Stomach (tissue), 19 donors: ENCODE results near the gene PSMD10. TPM values are rescaled to one million over a fixed set of nuclear protein-coding genes. Genes with fewer than 3 reads are reported as not detected.

Experiments used
- DNase-seq, 2 donors: peaks; one replicate each; pipeline versions ENCODE4 v3.0.0 to v3.0.0-alpha.2; 2013 to 2019
- H3K27ac ChIP-seq, 5 donors: fragments of 200-600 bp in 4 of 5; sonication (generic) in 4 of 5; one replicate each; pipeline ENCODE4 v1.5.1; 2013 to 2019; ENCODE audit warnings: mild to moderate bottlenecking in 1 of 5, moderate library complexity in 1 of 5
- H3K27me3 ChIP-seq, 3 donors: fragments of 200-600 bp; sonication (generic); one replicate each; pipeline ENCODE4 v1.5.1; 2017 to 2019; ENCODE audit warnings: mixed run types in 1 of 3
- H3K36me3 ChIP-seq, 4 donors: fragments of 200-600 bp; sonication (generic); 1 replicate in 3 of 4; 2 replicates in 1 of 4; pipeline ENCODE4 v1.5.1; 2016 to 2019
- H3K4me1 ChIP-seq, 4 donors: fragments of 200-600 bp; sonication (generic); one replicate each; pipeline ENCODE4 v1.5.1; 2016 to 2019
- H3K4me3 ChIP-seq, 4 donors: fragments of 200-600 bp; sonication (generic) in 3 of 4; one replicate each; pipeline ENCODE4 v1.5.1; 2016 to 2019; ENCODE audit warnings: mild to moderate bottlenecking in 1 of 4
- H3K9me3 ChIP-seq, 4 donors: fragments of 200-600 bp; sonication (generic); one replicate each; pipeline ENCODE4 v1.5.1; 2016 to 2019
- EP300 ChIP-seq: sonication (generic); formaldehyde crosslinking; IDR thresholded peaks from one replicate; pipeline ENCODE4 v1.6.1; 2017; ENCODE audit warnings: antibody characterized with exemption
- POLR2A ChIP-seq, 4 donors: fragments of 450-650 bp; IDR thresholded peaks; one replicate each; pipeline ENCODE4 v1.6.1; 2016; ENCODE audit warnings: antibody characterized with exemption in 4 of 4, control low read depth in 2 of 4, mild to moderate bottlenecking in 1 of 4, moderate library complexity in 1 of 4
- POLR2AphosphoS5 ChIP-seq, 3 donors: sonication (generic); formaldehyde crosslinking; IDR thresholded peaks; one replicate each; pipeline ENCODE4 v1.6.1; 2016; ENCODE audit warnings: antibody characterized with exemption in 3 of 3
- WGBS, 5 donors: extraction: QIAGEN DNeasy Blood & Tissue Kit in 3 of 5; methylation state at CpG; one replicate each; pipeline versions ENCODE4 v1.1.5 to v1.1.7; 2013 to 2018; 5-methylcytosine and 5-hydroxymethylcytosine counted together
- intact Hi-C: fragments of 100-400 bp; cut with DNase I; formaldehyde crosslinking; loops from one replicate; pipeline ENCODE4 v1.15.1; 2023; ENCODE audit warnings: low total_unique reads
- long read RNA-seq, 10 donors: transcript quantifications; one replicate each; lab custom pipeline, GENCODE V29; 2026
- polyA plus RNA-seq, 3 donors: library from polyadenylated mRNA; stranded (reverse); fragments of 200-250 nt; gene quantifications; one replicate each; pipeline ENCODE4 v1.2.3, GENCODE V29; 2013
- total RNA-seq, 5 donors: library from RNA; depleted of rRNA; stranded (reverse); fragments of >200 nt; gene quantifications; one replicate each; pipeline versions ENCODE4 v1.1.0 to v1.2.3, GENCODE V29; 2014 to 2016
- TF ChIP-seq, protein P1 (sequence below), 7 experiments: fragments of 450-650 bp in 4 of 7; fragments of 200-600 bp in 3 of 7; sonication (generic) in 3 of 7; IDR thresholded peaks; one replicate each; pipeline ENCODE4 v1.5.1; 2016 to 2019; ENCODE audit warnings: antibody characterized with exemption in 7 of 7, control low read depth in 2 of 7, mild to moderate bottlenecking in 1 of 7
- donor health status: healthy with polysubstance abuse.
- donor health status: Bipolar disorder and iron deficiency.
- donor health status: healthy.

PSMD10 gene, protein sequence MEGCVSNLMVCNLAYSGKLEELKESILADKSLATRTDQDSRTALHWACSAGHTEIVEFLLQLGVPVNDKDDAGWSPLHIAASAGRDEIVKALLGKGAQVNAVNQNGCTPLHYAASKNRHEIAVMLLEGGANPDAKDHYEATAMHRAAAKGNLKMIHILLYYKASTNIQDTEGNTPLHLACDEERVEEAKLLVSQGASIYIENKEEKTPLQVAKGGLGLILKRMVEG
- 10 to 100 TPM in 4 of 5 donors, not detected in 1; 10.4 to 65.7 (median 11.8) TPM for total RNA-seq
- 10 to 100 TPM; 25.4 to 41.0 (median 38.5) TPM for polyA plus RNA-seq
- long read RNA-seq, donor 1, transcript PSMD10-201 (5 exons, 1,546 nt) = major isoform, 14 of 17 reads
- long read RNA-seq, donor 1, partial matches to known transcripts = 0 of 17 reads
- long read RNA-seq, donor 1, other reads (novel, unspliced or antisense) = 0 of 17 reads
- long read RNA-seq, donor 2, transcript PSMD10-201 (5 exons, 1,546 nt) = major isoform, 27 of 32 reads
- long read RNA-seq, donor 2, transcript PSMD10-204 (5 exons, 768 nt) = minor isoform, 5 of 32 reads
- long read RNA-seq, donor 2, partial matches to known transcripts = 0 of 32 reads
- long read RNA-seq, donor 2, other reads (novel, unspliced or antisense) = 0 of 32 reads
- long read RNA-seq, donor 3, transcript PSMD10-201 (5 exons, 1,546 nt) = major isoform, 29 of 33 reads
- long read RNA-seq, donor 3, partial matches to known transcripts = 0 of 33 reads
- long read RNA-seq, donor 3, other reads (novel, unspliced or antisense) = 0 of 33 reads
- long read RNA-seq, donor 4, partial matches to known transcripts = 0 of 2 reads
- long read RNA-seq, donor 4, other reads (novel, unspliced or antisense) = 0 of 2 reads
- long read RNA-seq, donor 5, transcript PSMD10-201 (5 exons, 1,546 nt) = major isoform, 18 of 20 reads
- long read RNA-seq, donor 5, partial matches to known transcripts = 0 of 20 reads
- long read RNA-seq, donor 5, other reads (novel, unspliced or antisense) = 0 of 20 reads
- long read RNA-seq, donor 6, transcript PSMD10-204 (5 exons, 768 nt) = minor isoform, 8 of 75 reads
- long read RNA-seq, donor 6, transcript PSMD10-201 (5 exons, 1,546 nt) = major isoform, 61 of 75 reads
- long read RNA-seq, donor 6, partial matches to known transcripts = 5 of 75 reads
- long read RNA-seq, donor 6, other reads (novel, unspliced or antisense) = 0 of 75 reads
- long read RNA-seq, donor 7, transcript PSMD10-201 (5 exons, 1,546 nt) = major isoform, 24 of 26 reads
- long read RNA-seq, donor 7, partial matches to known transcripts = 0 of 26 reads
- long read RNA-seq, donor 7, other reads (novel, unspliced or antisense) = 0 of 26 reads
- long read RNA-seq, donor 8, transcript PSMD10-201 (5 exons, 1,546 nt) = major isoform, 39 of 50 reads
- long read RNA-seq, donor 8, partial matches to known transcripts = 9 of 50 reads
- long read RNA-seq, donor 8, other reads (novel, unspliced or antisense) = 0 of 50 reads
- long read RNA-seq, donor 9, transcript PSMD10-201 (5 exons, 1,546 nt) = major isoform, 12 of 13 reads
- long read RNA-seq, donor 9, partial matches to known transcripts = 0 of 13 reads
- long read RNA-seq, donor 9, other reads (novel, unspliced or antisense) = 0 of 13 reads
- long read RNA-seq, donor 10, transcript PSMD10-201 (5 exons, 1,546 nt) = major isoform, 13 of 14 reads
- long read RNA-seq, donor 10, partial matches to known transcripts = 0 of 14 reads
- long read RNA-seq, donor 10, other reads (novel, unspliced or antisense) = 0 of 14 reads

DNA sequence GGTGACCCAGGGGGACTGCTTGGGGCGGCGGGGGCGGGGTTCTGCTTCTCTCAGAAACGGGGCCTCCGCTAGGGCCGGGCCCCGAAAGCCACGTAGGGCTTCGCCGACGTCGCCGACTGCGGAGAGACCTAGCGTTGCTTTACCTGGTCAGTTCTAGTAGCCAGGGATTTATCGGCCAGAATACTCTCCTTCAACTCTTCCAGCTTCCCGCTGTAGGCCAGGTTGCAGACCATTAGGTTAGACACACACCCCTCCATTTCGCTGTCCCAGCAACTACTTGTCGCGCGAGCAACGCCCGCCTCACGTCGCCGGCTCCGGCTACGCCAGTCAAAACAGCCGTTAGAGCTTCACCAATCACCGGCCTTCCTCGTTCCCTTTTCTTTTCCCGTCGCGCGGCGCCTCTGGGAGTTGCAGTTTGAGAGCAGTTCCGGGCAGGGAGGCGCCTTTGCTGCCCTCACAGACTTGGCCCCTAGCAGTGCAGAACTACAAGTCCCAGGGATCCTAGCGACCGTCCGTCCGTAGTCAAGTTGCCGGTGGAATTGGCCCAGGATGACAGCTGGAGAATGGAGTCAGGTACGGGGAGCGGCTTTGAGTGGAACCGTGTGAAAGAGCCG, at the start of gene PSMD10, which contains the start of gene ATG4A:
Gene PSMD10 (minus strand): TSS at position 279 of the 614 bp plus-strand sequence. CDS start 22 bp downstream, at position 257.
Gene ATG4A (plus strand): TSS at position 515 of the 614 bp plus-strand sequence. CDS start 49 bp downstream, at position 564.
- DNase-seq = peak; percentile 92 to 98
- Histone ChIP-seq H3K27ac (peak within 1 kb of the TSS; percentile 84 to 90 (median 88)), H3K27me3 (no peaks in the 10 kb centered on the region), H3K4me1 (peaks cover 0 to 29% (median 7%) of the 10 kb centered on the region in 4 donors), H3K4me3 (peak within 1 kb of the TSS; percentile 46 to 64 (median 64)), H3K9me3 (peaks cover 0 to 3% (median 0%) of the 10 kb centered on the region in 4 donors), H3K36me3 (peaks cover 3 to 16% (median 15%) of the 10 kb centered on the region in 4 donors)
- WGBS, 5 donors = 0 to 53% (median 3%) methylated on average over 21 to 47 of the region's 47 CpGs
- intact Hi-C loops = no loop called here
- TF ChIP-seq EP300 (no peak), POLR2AphosphoS5 (IDR thresholded peaks at IDR 0.05) (peak; percentile 17 to 77 (median 73)), POLR2A (IDR thresholded peaks at IDR 0.05) (peak in 1 of 4 donors; percentile 66)
- TF ChIP-seq, protein P1, sequence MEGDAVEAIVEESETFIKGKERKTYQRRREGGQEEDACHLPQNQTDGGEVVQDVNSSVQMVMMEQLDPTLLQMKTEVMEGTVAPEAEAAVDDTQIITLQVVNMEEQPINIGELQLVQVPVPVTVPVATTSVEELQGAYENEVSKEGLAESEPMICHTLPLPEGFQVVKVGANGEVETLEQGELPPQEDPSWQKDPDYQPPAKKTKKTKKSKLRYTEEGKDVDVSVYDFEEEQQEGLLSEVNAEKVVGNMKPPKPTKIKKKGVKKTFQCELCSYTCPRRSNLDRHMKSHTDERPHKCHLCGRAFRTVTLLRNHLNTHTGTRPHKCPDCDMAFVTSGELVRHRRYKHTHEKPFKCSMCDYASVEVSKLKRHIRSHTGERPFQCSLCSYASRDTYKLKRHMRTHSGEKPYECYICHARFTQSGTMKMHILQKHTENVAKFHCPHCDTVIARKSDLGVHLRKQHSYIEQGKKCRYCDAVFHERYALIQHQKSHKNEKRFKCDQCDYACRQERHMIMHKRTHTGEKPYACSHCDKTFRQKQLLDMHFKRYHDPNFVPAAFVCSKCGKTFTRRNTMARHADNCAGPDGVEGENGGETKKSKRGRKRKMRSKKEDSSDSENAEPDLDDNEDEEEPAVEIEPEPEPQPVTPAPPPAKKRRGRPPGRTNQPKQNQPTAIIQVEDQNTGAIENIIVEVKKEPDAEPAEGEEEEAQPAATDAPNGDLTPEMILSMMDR (IDR thresholded peaks at IDR 0.05) = peak in 2 of 7 experiments; percentile 2 to 21

DNA sequence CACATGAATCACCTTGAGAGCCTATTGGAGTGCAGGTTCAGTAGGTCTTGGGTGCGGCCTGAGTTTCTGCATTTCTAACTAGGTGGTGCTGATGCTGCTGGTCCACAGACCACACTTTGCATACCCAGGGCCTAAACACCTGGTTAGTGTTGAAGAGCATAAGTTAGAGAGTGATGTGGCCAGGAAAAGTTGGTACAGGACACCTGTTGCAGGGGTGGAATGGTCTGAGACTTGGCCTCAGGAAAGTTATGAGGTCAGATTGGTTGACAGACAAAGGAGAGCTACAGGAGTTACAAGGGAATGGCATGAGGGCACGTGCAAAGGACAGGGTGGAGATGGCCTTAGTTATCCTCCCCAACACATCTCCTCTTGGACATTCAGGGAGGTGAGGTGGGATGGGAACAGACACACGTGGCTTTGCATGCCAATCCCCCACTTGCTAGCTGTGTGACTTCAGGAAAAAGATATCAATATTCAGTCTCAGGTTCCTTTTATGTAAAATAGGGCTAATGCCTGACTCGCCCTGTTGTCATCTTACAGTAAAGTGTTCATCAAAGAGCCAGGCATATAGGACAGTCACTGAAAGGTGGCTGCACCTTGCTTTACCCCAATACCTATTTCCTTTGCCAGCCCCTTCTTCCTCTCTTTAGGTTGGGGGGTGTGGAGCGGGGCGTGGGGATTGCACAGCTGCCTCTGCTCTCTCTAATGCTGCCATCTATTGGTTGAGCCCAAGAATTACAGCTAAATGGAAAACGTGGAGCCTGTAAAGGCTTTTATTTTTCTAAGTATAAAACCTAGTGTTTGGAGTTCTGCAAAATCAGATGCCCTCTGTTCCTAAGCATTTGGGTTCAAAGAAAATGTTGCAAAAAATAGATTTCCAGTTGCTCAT, 47.7 kb upstream of the PSMD10 start:
- peaks cover 0 to 80% (median 62%) of the 10 kb centered on the region in 4 donors for H3K36me3 ChIP-seq
- TF ChIP-seq, protein P1 (IDR thresholded peaks at IDR 0.05) = peak in 1 of 7 experiments; percentile 19
- TF ChIP-seq POLR2AphosphoS5 (IDR thresholded peaks at IDR 0.05) = no peak
- no peak for TF ChIP-seq POLR2A (IDR thresholded peaks at IDR 0.05)
- no peak for TF ChIP-seq EP300
- DNase-seq = no peak
- H3K27me3 ChIP-seq = peaks cover 0 to 3% (median 0%) of the 10 kb centered on the region in 3 donors
- H3K27ac ChIP-seq = no peak overlapping the region
- H3K4me1 ChIP-seq = no peaks in the 10 kb centered on the region
- intact Hi-C loops = no loop called here
- 57 to 87% (median 76%) methylated on average over 5 to 7 of the region's 7 CpGs for WGBS, 5 donors
- no peak overlapping the region for H3K4me3 ChIP-seq
- peaks cover 0 to 11% (median 5%) of the 10 kb centered on the region in 4 donors for H3K9me3 ChIP-seq

DNA sequence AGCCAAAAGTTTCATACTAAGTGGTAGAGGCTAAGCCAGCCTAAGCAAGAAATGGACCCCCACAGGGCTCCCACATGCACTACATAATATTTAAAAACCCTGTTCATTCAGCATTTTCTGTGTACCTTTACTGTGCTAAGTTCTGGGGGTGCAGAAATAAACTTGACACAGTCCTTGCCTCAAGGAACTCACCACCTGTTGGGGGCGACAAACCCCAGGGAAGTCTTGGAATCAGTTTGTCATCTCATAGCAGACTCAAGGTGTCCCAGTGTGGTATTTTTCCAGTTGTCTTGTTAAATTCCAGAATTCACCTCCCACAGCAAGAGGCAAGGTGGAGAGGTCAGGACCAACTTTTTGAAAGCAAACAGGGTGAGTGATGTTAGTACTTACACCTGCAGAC, 43.4 kb upstream of the PSMD10 start:
- Histone ChIP-seq H3K4me3 (no peak overlapping the region), H3K36me3 (peaks cover 0 to 53% (median 46%) of the 10 kb centered on the region in 4 donors), H3K27me3 (peaks cover 0 to 3% (median 0%) of the 10 kb centered on the region in 3 donors), H3K9me3 (peaks cover 0 to 7% (median 3%) of the 10 kb centered on the region in 4 donors), H3K27ac (no peak overlapping the region), H3K4me1 (no peaks in the 10 kb centered on the region)
- no peak for TF ChIP-seq EP300
- TF ChIP-seq POLR2A (IDR thresholded peaks at IDR 0.05) = no peak
- TF ChIP-seq, protein P1 (IDR thresholded peaks at IDR 0.05) = no peak
- no peak for TF ChIP-seq POLR2AphosphoS5 (IDR thresholded peaks at IDR 0.05)
- intact Hi-C loops = no loop called here
- DNase-seq = no peak
- 57 to 88% (median 75%) methylated on average over 1 of the region's 1 CpG for WGBS, 5 donors
